ENCODE results near the gene CELF4.

DNA sequence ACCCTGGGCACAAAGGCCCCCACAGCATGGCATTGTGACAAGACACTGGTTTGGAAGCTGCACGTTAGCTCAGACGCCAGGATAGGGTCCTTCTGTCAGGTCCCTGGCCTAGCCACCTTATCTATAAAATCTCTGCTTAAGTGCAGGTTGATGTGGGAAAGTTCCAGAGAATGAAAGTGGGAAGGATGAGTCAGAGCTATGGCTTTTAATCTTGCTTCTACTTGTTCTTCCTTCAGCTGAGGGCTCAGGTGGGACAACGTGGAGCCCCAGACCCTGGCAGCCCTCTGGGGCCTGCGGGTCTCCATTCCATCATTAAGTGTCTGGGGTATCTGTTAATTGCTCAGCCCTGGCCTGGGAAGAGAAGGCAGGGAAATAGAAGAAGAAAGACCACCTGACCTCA is 64.5 kb downstream of the CELF4 start:
- TF ChIP-seq, protein P1, sequence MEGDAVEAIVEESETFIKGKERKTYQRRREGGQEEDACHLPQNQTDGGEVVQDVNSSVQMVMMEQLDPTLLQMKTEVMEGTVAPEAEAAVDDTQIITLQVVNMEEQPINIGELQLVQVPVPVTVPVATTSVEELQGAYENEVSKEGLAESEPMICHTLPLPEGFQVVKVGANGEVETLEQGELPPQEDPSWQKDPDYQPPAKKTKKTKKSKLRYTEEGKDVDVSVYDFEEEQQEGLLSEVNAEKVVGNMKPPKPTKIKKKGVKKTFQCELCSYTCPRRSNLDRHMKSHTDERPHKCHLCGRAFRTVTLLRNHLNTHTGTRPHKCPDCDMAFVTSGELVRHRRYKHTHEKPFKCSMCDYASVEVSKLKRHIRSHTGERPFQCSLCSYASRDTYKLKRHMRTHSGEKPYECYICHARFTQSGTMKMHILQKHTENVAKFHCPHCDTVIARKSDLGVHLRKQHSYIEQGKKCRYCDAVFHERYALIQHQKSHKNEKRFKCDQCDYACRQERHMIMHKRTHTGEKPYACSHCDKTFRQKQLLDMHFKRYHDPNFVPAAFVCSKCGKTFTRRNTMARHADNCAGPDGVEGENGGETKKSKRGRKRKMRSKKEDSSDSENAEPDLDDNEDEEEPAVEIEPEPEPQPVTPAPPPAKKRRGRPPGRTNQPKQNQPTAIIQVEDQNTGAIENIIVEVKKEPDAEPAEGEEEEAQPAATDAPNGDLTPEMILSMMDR (IDR thresholded peaks at IDR 0.05), result no peak
- no peak for TF ChIP-seq POLR2A (IDR thresholded peaks at IDR 0.05)

All from lower leg skin (tissue), 3 donors.